DOHH2 (cell line): Measurements from ENCODE around the gene ARF1.

Experiments used
- H3F3A ChIP-seq: fragments of 200-600 bp; sonication (generic), shearing (Covaris generic); 2 replicates; pipeline ENCODE4 v1.6.0; 2016; ENCODE audit warnings: antibody characterized with exemption, mild to moderate bottlenecking; ENCODE audit not compliant: control insufficient read depth, insufficient read depth
- H3K27ac ChIP-seq: fragments of 200-600 bp; sonication (generic); 2 replicates; pipeline ENCODE4 v1.5.1; 2014; ENCODE audit warnings: low read depth, mild to moderate bottlenecking, low read length, moderate library complexity
- H3K27me3 ChIP-seq: fragments of 200-600 bp; sonication (generic); 2 replicates; pipeline ENCODE4 v1.6.1; 2014; ENCODE audit warnings: mild to moderate bottlenecking, low read length, mixed read lengths; ENCODE audit not compliant: control insufficient read depth
- H3K36me3 ChIP-seq: fragments of 200-600 bp; sonication (generic); 2 replicates; pipeline ENCODE4 v1.6.1; 2014; ENCODE audit warnings: mild to moderate bottlenecking, low read length, moderate library complexity, mixed read lengths; ENCODE audit not compliant: control insufficient read depth
- H3K4me1 ChIP-seq: fragments of 200-600 bp; sonication (generic); 2 replicates; pipeline ENCODE4 v1.6.1; 2014; ENCODE audit warnings: mild to moderate bottlenecking, low read length, mixed read lengths; ENCODE audit not compliant: control insufficient read depth
- H3K4me2 ChIP-seq: fragments of 200-600 bp; sonication (generic); 2 replicates; pipeline ENCODE4 v1.6.0; 2014; ENCODE audit warnings: mild to moderate bottlenecking, low read length, moderate library complexity
- H3K4me3 ChIP-seq: fragments of 200-600 bp; sonication (generic); 2 replicates; pipeline ENCODE4 v1.5.1; 2014; ENCODE audit warnings: mild to moderate bottlenecking, low read length, mixed read lengths
- H3K79me2 ChIP-seq: fragments of 200-600 bp; sonication (generic); 2 replicates; pipeline ENCODE4 v1.6.1; 2014; ENCODE audit warnings: mild to moderate bottlenecking, low read length, mixed read lengths; ENCODE audit not compliant: control insufficient read depth
- H3K9me2 ChIP-seq: fragments of 200-600 bp; sonication (generic); replicated peaks from 2 replicates; pipeline ENCODE4 v1.6.1; 2014; ENCODE audit warnings: mild to moderate bottlenecking, low read length, mixed read lengths; ENCODE audit not compliant: control insufficient read depth
- H3K9me3 ChIP-seq: fragments of 200-600 bp; sonication (generic); 2 replicates; pipeline ENCODE4 v1.6.1; 2014; ENCODE audit warnings: antibody characterized with exemption, low read length, mixed read lengths; ENCODE audit not compliant: control insufficient read depth, insufficient read depth
- H4K20me1 ChIP-seq: fragments of 200-600 bp; sonication (generic); 2 replicates; pipeline ENCODE4 v1.6.0; 2014; ENCODE audit warnings: low read depth, mild to moderate bottlenecking, antibody characterized with exemption, low read length, moderate library complexity; ENCODE audit not compliant: control insufficient read depth, insufficient read depth
- EZH2phosphoT487 ChIP-seq: fragments of 200-600 bp; sonication (generic); IDR thresholded peaks from 2 replicates; pipeline ENCODE4 v1.6.1; 2017; ENCODE audit warnings: borderline replicate concordance, mild to moderate bottlenecking, antibody characterized with exemption, low read length, moderate library complexity, mixed read lengths
- TF ChIP-seq, protein P1 (sequence below): fragments of 200-600 bp; sonication (generic); IDR thresholded peaks from one replicate; pipeline ENCODE4 v1.5.1; 2014; ENCODE audit warnings: antibody characterized with exemption, mild to moderate bottlenecking, low read depth, low read length; ENCODE audit not compliant: poor library complexity, severe bottlenecking

ARF1 gene

DNA sequence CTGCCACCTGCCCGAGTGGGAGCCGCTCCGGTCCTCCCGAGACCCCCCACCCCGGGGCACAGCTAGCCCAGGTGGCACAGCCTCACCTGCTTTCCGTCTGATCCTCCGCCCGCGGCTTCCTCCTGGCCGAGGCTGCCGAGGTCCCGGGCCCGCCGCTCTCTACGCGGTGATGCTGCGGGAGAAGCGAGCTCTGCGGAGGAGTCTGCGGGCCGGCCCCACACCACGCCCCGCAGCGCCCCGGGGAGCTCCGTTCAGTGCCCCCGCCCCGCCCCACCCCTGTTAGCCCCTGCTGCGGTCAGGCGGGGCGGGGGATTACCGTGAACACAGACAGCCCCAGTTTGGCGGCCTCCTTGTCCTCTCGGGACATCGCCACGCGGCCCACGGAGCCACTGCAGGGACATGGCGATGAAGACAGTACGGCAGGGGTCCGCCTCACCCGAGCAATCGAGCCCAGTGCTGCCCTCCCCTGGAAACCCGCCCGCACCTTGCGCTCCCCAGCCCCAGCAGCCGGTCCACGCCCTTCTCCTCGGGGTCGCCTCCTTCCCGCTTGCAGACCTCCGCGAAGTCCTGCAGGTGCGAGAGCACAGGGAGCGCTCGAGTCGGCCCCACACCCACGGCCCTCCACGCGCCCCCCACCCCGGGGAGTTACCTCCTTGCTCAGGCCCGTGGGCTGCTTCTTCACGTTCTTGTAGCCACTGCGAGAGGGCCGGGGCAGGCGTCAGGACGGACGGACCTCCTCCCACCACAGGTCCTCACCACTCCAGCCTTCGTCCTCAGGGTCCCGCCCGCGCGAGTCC is 19.7 kb downstream of the ARF1 start:
- Histone ChIP-seq H3K36me3 (peaks cover 61% of the 10 kb centered on the region), H3K4me1 (peaks cover 24% of the 10 kb centered on the region), H3K4me3 (peak overlapping the region; percentile 93), H3K79me2 (peaks cover 45% of the 10 kb centered on the region), H3K9me3 (no peaks in the 10 kb centered on the region), H3K27me3 (no peaks in the 10 kb centered on the region), H3F3A (peaks cover 20% of the 10 kb centered on the region), H3K4me2 (peak overlapping the region; percentile 63), H4K20me1 (peaks cover 2% of the 10 kb centered on the region; the same call in 1 of the 2 replicates), H3K27ac (peak overlapping the region; percentile 36; the same call in 1 of the 2 replicates), H3K9me2 (no peaks in the 10 kb centered on the region)
- TF ChIP-seq EZH2phosphoT487 = no peak
- TF ChIP-seq, protein P1, sequence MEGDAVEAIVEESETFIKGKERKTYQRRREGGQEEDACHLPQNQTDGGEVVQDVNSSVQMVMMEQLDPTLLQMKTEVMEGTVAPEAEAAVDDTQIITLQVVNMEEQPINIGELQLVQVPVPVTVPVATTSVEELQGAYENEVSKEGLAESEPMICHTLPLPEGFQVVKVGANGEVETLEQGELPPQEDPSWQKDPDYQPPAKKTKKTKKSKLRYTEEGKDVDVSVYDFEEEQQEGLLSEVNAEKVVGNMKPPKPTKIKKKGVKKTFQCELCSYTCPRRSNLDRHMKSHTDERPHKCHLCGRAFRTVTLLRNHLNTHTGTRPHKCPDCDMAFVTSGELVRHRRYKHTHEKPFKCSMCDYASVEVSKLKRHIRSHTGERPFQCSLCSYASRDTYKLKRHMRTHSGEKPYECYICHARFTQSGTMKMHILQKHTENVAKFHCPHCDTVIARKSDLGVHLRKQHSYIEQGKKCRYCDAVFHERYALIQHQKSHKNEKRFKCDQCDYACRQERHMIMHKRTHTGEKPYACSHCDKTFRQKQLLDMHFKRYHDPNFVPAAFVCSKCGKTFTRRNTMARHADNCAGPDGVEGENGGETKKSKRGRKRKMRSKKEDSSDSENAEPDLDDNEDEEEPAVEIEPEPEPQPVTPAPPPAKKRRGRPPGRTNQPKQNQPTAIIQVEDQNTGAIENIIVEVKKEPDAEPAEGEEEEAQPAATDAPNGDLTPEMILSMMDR = peak; percentile 47

DNA sequence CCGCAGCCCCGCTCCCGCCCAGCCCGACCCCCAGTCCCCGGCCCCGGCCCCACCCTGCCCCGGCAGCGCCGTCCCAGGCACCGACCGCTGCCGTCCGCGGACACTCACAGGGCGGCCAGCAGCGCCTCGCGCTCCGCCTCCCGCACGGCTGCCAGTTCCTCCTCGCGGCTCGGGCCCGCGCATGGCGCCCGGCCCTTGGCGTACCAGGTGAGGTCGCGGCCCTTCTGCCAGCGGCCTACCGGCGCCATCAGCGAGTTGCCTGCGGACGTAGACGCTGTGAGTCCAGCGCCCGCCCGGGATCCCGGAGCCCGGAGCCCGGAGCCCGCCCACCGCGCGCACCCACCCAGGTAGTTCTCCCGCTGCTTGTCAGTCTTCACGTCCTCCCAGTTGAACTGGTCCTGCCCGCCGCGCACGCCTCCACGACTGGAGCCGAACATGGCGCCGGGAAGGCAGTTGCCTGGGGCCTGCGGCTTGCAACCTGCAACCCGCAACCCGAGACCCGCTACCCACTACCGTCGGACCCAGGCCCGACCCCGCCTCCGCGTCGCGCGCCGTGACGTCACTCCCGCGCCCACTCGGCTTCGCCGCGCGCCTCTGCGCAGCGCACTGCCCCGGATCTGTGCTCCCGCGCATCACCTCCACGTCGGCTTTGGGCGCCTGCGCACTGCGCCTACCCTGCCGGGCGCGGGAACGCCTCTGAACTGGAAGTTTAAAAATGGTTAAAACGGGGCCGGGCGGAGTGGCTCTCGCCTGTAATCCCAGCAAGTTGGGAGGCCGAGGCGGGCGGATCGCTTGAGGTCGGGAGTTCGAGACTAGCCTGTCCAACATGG is 20.5 kb downstream of the ARF1 start, which contains the start of gene C1orf35:
TSS of gene C1orf35 (minus strand) at position 535 of the 830 bp plus-strand sequence. CDS start at position 437, 98 bp downstream.
- H3K9me2 ChIP-seq = no peaks in the 10 kb centered on the region
- peaks cover 58% of the 10 kb centered on the region for H3K36me3 ChIP-seq
- peaks cover 20% of the 10 kb centered on the region for H3F3A ChIP-seq
- TF ChIP-seq, protein P1 = no peak
- TF ChIP-seq EZH2phosphoT487 = no peak
- peak within 1 kb of the TSS; percentile 64 for H3K27ac ChIP-seq
- peak within 1 kb of the TSS; percentile 63 for H3K4me2 ChIP-seq
- no peaks in the 10 kb centered on the region for H3K27me3 ChIP-seq
- H3K4me3 ChIP-seq = peak within 1 kb of the TSS; percentile 93
- H4K20me1 ChIP-seq = no peaks in the 10 kb centered on the region; the same call in 1 of the 2 replicates
- no peaks in the 10 kb centered on the region for H3K9me3 ChIP-seq
- H3K79me2 ChIP-seq = peaks cover 45% of the 10 kb centered on the region
- peaks cover 29% of the 10 kb centered on the region for H3K4me1 ChIP-seq

DNA sequence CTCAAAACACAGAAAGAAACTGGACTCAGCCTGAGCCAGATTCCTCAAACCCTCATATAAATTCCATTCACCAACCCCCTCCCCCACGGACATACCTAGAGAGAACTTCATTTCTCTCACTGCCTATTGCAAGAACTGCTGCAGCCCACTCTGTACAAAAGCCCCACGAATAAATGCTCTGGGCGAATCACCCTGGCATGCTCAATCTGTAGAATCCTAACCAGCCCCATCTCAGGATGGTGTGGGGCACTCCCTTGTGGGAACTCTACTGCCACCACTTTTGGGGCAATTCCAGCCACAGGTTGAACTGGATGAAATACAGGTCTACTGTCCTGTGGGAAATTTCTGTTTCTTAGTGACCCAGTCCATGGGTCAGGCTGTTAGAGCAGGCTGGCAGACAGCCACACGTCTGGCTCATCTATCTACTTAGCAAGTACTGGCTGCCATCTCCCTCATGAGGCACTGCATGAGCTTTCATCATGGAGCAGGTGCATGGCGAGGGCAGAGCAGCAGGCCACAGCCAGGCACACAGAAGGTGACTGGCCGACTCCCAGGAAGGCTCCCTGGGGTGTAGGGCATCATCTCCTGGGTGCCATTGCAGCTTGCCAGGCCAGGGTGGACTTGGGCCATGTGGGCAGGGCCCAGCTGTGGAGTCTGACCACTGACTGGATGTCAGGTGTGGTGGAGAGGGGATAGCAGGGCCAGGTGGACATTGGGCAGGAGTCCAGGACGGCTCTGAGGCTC is 22.2 kb downstream of the ARF1 start:
- Histone ChIP-seq H3K4me2 (peak overlapping the region; percentile 63), H3F3A (peaks cover 16% of the 10 kb centered on the region), H3K9me3 (no peaks in the 10 kb centered on the region), H4K20me1 (no peaks in the 10 kb centered on the region; the same call in 1 of the 2 replicates), H3K4me3 (peak overlapping the region; percentile 93), H3K27me3 (no peaks in the 10 kb centered on the region), H3K4me1 (peaks cover 34% of the 10 kb centered on the region), H3K36me3 (peaks cover 42% of the 10 kb centered on the region), H3K79me2 (peaks cover 45% of the 10 kb centered on the region), H3K27ac (no peak overlapping the region), H3K9me2 (no peaks in the 10 kb centered on the region)
- TF ChIP-seq, protein P1 = no peak
- no peak for TF ChIP-seq EZH2phosphoT487
